GM12801 (cell line): ENCODE results near the gene DIABLO.

Experiments
- TF ChIP-seq, protein P1 (sequence below): IDR thresholded peaks from one replicate; pipeline ENCODE4 v1.5.1; 2011; ENCODE audit warnings: control low read depth; ENCODE audit not compliant: insufficient read length; ENCODE audit errors: extremely low read depth

The DIABLO gene

DNA sequence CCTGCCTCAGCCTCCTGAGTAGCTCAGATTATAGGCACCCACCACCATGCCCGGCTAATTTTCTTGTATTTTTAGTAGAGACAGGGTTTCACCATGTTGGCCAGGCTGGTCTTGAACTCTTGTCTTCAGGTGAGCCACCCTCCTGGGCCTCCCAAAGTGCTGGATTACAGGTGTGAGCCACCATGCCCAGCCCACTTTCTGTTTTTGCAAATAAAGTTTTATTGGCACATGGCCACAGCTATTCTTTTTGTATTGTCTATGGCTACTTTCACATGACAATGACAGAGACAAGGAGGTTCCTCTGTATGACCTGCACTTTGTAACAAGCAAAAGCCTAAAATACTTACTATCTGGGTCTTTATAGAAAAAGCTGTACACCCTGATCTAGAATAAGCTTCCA is 19.7 kb upstream of the DIABLO start:
- TF ChIP-seq, protein P1, sequence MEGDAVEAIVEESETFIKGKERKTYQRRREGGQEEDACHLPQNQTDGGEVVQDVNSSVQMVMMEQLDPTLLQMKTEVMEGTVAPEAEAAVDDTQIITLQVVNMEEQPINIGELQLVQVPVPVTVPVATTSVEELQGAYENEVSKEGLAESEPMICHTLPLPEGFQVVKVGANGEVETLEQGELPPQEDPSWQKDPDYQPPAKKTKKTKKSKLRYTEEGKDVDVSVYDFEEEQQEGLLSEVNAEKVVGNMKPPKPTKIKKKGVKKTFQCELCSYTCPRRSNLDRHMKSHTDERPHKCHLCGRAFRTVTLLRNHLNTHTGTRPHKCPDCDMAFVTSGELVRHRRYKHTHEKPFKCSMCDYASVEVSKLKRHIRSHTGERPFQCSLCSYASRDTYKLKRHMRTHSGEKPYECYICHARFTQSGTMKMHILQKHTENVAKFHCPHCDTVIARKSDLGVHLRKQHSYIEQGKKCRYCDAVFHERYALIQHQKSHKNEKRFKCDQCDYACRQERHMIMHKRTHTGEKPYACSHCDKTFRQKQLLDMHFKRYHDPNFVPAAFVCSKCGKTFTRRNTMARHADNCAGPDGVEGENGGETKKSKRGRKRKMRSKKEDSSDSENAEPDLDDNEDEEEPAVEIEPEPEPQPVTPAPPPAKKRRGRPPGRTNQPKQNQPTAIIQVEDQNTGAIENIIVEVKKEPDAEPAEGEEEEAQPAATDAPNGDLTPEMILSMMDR: no peak

DNA sequence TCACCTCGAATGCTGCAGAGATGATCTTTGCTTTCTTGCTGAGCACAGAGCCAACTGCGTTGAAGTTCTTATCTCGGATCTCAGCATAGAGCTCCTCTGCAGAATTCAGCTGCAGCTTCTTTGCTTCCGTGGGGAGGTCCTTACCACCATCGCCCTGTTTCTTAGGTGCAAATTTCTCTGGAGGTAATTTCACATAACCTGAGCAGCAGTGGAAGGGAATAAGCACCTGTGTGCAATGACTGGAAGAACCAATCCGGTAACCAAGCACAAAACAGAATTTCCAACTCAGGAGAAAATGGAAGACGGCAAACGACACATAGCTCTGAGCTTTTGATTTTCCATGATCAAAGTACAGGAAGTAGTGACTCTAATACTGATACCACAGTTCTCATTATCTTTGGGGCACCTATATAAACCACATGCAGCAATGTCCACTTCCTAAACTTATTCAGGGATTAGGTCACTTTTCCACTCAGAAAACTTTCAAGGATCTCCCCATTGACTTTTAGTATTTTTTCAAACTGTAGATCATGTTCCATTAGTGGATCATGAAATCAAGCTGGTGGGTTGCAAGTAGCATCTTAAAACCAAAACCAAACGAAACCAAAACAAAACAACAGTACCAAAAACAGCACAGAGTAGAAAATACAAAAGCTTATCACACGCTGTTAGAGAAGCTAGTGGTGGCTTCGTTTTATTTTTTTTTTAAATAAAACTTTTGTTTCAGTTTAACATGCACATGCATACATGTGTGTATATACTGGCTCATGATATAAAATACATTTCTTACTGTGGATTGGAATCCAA is 18.9 kb upstream of the DIABLO start:
- TF ChIP-seq, protein P1: no peak

DNA sequence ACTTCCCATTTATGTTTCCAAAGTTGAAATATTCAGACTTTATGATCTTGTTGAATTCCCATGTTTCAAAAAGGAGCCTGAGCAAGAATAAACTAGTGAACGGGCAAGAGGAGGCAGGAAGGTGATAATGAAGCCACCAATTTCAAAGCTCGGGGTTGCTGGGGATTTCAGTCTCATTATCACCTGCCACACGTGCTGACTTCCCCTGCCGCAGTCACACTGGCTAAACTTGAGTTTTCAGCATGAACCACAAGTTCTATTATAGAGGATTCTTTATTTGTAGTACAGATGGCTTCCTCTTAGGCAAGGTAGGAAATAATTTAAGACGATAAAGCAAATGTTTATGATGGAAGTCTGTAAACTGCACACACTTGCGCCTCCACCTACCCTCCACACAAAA is 18.1 kb upstream of the DIABLO start:
- TF ChIP-seq, protein P1: no peak

DNA sequence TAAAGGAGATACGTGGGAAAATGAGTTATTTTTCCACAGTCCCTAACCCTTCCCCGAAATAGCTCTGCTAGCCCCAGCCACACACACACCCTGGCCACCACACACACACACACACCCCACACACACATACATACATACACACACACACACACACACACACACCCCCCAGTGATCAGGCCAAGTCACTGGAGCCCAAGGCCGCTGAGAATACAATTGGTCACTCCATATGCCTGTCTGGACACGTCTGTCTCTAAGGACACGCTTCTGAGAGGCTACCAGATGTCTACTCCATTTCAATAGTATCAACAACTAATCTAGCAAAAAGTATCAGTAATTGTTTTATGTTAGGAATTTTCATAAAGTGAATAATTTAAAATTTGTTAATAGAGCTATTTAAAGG is 13.0 kb upstream of the DIABLO start:
- TF ChIP-seq, protein P1: no peak

DNA sequence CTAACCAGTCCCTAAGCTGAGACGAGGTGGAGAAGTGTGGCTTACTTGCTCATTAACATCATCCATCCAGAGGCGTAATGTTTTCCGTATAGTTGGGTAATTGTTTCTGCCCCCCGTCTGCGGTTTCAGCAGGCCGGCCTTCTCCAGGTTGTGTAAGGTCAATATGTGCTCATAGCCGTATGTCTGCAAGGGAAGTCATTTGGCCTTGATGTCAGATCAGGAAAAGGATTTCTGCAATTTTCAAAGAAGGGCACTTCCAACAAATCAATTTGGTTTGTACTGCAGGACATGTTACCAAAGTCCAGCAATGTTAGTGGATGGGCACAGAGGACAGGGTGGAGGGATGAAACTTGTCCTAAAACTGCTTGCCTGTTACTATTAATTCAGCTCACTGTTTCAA is 9.9 kb upstream of the DIABLO start:
- TF ChIP-seq, protein P1: no peak

DNA sequence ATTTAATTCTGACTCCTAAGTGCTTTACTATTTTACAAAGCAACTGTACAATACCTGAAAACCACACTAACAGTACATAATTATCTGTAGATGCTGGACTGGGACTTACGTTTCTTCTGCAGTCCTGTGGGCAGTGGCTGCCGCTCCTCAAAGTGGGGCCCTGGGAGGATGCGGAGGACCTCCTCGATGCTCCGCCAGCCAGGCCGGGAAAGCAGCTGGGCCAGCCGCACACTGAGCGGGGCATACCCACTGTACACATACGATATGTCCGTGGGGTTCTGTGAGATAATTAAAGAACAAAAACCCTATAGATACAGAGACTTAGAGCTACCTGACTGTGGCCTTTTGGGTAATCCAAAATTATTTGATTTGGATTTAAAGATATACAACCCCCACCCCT is 6.8 kb upstream of the DIABLO start:
- TF ChIP-seq, protein P1: no peak

DNA sequence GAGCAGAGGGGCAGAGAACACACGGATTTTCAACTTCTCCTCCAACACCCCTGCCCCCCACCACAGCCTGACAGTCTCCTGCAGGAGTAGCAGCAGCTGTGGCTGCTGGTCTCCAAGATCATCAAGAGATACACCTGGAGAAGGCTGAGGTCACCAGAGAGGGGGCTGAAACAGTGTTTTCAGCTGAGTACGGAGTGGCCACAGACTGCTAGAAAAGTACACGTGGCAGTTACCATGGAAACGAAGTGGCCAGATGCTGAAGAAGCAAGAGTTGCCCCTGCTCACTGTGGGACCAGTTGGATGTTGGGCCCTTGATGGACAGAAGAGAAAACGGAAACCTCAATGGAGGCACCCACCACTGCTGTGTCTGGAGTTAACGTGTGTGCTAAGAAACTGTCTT is 4.9 kb upstream of the DIABLO start:
- TF ChIP-seq, protein P1: no peak
